Coronary artery (tissue), 2 donors: ENCODE data around the gene DRD5.
A peak's percentile ranks its signal among the peaks of the same experiment; 100 is the strongest.
"Not testable (repeated sequence)": the region's sequence is repeated elsewhere in the genome, so short reads cannot be mapped to it uniquely, and the experiment has no call there.

Experiments used
- DNase-seq: peaks from one replicate; pipeline ENCODE4 v3.0.0-alpha.2; 2017; ENCODE audit warnings: low spot score
- H3K27ac ChIP-seq, 2 donors: fragments of 200-600 bp; sonication (generic); one replicate each; pipeline ENCODE4 v1.5.1; 2016 to 2019
- H3K4me3 ChIP-seq: fragments of 200-600 bp; sonication (generic); 2 replicates; pipeline ENCODE4 v1.5.1; 2016; ENCODE audit warnings: mild to moderate bottlenecking, moderate library complexity
- CTCF ChIP-seq: fragments of 200-600 bp; sonication (generic); IDR thresholded peaks from one replicate; pipeline ENCODE4 v1.5.1; 2019; ENCODE audit warnings: antibody characterized with exemption

Gene DRD5

DNA sequence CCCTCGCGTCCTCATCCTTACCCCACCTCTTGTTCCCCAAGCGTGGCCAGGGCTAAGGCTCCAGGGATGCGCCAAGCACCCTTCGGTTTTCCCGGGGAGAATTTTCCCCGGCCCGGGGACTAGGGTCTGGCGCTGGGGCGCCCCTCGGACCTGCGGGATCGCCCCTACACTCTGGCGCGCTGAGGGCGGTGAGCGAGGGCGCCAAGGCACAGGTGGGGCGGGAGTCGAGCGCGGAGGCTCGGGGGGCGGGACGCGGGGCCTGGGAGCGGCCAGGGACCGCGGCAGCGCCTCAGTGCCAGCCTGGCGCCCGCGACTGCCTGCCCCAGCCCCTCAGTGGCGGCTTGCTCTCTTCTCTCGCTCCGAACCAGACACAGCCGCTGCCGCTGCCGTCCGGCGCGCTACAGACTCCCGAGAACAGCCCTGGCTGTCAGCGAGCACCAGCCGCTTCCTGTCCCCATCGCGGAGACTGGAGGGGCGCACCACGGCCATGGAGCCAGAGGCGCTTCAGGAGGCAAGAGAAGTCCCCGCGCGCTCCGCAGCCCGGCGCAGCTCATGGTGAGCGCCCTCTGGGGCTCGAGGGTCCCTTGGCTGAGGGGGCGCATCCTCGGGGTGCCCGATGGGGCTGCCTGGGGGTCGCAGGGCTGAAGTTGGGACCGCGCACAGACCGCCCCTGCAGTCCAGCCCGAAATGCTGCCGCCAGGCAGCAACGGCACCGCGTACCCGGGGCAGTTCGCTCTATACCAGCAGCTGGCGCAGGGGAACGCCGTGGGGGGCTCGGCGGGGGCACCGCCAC is at the start of gene DRD5:
DRD5 (plus strand) TSS at position 292 of the 793 bp plus-strand sequence; CDS start at position 688, 396 bp downstream.
- TF ChIP-seq CTCF: no peak
- Histone ChIP-seq H3K27ac (no peak within 1 kb of the TSS), H3K4me3 (peak within 1 kb of the TSS; percentile 21)
- DNase-seq: no peak

- DNase-seq, H3K27ac ChIP-seq, H3K4me3 ChIP-seq: not testable (repeated sequence)
These were observed 49.2 kb upstream of the DRD5 start for GRCh38 chr4:9732256-9732655.

DNA sequence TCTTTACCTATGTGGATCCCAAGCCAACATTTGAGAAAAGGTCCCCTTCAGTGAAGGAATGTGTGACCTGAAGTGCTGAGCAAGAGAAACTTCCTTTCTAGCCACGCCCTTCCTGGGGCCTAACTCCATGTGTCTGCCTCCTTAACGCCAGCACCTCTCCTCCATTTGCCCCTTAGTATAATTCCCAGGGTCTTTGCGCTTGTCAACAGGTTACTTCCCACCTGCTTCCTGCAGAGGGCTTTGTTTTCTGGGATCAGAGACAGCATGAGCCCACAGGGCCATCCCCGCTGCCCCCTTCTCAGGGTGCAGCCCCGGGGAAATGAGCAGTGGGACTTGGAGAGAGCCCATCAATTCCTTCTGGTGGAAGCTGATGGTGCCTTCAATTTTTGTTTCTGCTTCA is 45.9 kb upstream of the DRD5 start:
- Histone ChIP-seq H3K27ac (no peak overlapping the region), H3K4me3 (no peak overlapping the region)
- no peak for TF ChIP-seq CTCF
- DNase-seq: no peak

DNA sequence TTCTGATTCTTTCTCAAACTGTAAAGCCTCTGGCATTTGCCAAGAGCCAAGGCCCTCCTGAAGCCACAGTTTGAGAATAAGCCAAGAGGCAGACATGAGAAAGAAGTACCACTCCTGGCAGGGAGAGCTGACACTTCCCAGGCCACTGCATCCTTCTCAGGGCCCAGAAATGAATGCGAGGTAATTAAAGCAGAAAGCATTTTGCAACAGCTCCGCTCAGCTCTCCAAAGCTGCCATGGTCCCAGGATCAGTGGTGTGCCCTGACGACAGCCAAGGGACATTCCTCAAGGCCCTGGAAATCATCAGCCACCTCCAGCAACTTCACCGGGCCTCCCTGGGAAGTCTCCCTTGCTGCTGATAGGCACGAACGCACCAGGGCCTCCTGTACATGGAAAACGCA is 44.2 kb upstream of the DRD5 start:
- H3K4me3 ChIP-seq, DNase-seq, H3K27ac ChIP-seq: not testable (repeated sequence)

DNA sequence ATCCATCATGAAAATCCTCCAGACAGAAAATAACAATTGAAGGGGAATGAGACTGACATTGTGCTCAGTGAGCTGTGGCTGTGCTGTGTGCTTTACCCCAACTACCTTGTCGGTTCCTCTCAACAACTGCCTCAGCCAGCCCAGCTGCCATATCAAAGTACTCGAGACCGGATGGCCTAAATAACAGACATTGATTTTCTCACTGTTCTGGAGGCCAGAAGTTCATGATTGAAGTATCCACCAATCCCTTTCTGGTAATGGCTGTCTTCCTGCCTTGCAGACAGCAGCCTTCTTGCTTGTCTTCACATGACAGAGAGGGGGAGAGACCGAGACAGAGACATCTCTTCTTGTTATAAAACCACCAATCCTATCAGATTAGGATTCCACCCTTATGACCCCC is 37.6 kb upstream of the DRD5 start:
- H3K27ac ChIP-seq, DNase-seq, H3K4me3 ChIP-seq: not testable (repeated sequence)

DNA sequence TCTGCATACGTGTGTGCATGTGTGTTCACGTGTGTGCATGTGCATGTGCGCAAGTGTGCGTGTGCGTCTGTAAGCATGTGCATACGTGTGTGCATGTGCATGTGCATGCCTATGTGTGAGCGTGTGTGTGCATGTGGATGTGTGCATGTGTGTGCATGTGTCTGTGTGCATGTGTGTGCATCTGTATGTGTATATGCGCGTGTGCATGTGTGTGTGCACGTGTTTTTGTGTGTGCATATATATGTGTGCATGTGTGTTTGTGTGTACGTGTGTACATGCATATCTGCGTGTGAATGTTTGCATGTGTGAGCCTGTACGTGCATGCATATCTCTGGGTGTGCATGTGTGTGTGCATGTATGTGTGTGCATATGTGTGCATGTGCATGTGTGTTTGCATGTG is 35.7 kb upstream of the DRD5 start:
- H3K4me3 ChIP-seq: no peak overlapping the region
- DNase-seq: no peak
- no peak for TF ChIP-seq CTCF
- H3K27ac ChIP-seq: no peak overlapping the region

DNA sequence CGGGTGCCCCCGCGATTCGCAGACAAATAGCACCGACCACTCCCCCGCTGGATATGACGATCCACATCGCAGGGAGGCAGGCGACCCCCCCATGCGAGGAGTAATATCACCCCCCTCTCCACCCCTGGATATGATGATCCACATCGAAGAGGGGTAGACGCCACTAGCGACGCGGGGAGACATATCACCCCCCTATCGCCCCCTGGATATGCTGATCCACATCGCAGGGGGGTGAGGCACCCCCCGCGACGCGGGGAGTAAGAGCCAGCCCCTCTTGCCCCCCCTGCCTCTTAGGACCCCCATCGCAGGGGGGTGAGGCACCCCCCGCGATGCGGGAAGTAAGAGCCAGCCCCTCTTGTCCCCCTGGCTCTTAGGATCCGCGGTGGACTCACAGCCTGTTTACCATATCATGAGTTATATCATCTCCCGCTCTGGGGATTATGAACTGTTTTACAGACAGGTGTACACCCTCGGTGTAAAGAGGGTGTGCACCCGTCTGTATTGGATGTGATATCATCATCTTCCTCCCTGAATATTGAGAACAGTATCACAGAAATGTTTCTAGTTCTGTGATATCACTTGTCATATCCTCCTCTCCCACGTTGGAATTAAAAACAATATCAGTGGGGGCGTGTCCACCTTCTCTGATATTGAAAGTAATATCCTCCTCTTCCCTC is 22.7 kb upstream of the DRD5 start:
- no peak for DNase-seq
- no peak for TF ChIP-seq CTCF

DNA sequence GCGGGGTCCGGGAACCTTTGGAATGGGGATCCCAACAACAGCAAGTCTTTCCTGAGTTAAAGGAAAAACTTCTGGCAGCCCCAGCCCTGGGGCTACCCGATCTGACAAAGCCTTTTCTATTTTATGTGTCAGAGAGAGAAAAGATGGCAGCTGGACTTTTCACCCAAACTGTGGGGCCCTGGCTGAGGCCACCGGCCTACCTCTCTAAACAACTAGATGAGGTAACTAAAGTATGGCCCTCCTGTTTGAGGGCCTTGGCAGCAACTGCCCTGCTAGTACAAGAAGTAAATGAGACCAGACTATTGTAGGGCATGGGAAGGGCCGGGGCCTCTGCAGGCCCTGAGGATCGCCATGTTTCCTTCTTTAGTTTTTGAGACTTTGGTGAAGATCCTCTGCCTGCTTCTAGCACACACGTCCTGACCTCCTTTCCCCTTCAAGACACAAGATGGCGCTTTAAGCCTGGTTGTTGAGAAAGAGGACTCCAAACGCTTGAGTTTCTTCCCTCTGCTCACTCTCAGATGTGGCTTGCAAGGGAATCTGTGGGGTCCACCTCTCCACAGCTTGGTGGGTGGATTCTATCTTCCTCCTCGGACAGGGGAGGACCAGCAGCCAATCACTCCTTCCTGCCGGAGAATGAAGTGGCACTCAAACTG is 18.5 kb upstream of the DRD5 start:
- peak; percentile 11 for TF ChIP-seq CTCF
- H3K4me3 ChIP-seq: no peak overlapping the region
- no peak for DNase-seq
- no peak overlapping the region for H3K27ac ChIP-seq

More for the DNA sequence above, 22.7 kb upstream of the DRD5 start:
- Histone ChIP-seq H3K27ac (no peak overlapping the region), H3K4me3 (no peak overlapping the region)
